DLD1 (cell line): ENCODE data around the gene SPATC1L.

Experiments used
- in situ Hi-C: cut with HindIII; loops from 2 replicates; pipeline ENCODE4 v1.10.0; 2017; ENCODE audit warnings: low sequenced_read_pairs

Gene SPATC1L

GRCh38 chr21:46165098-46165497, 19.2 kb downstream of the SPATC1L start:
- in situ Hi-C loops, result no loop called here

DNA sequence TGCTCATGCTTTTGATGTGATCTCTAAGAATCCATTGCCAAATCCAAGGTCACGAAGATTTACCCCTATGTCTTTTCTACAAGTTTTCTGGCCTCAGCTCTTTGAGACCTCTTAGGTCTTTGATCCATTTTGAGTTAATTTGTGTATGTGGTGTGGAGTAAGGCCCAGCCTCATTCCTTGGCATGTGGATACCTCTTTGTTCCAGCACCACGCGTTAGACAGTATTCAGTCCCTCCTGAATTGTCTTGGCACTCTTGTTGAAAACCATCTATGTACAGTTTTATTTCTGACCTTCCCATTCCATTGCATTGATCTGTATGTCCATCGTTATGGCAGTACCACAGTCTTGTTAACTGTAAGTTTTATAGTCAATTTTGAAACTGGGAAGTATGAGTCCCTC, 20.9 kb downstream of the SPATC1L start:
- in situ Hi-C loops, result no loop called here

DNA sequence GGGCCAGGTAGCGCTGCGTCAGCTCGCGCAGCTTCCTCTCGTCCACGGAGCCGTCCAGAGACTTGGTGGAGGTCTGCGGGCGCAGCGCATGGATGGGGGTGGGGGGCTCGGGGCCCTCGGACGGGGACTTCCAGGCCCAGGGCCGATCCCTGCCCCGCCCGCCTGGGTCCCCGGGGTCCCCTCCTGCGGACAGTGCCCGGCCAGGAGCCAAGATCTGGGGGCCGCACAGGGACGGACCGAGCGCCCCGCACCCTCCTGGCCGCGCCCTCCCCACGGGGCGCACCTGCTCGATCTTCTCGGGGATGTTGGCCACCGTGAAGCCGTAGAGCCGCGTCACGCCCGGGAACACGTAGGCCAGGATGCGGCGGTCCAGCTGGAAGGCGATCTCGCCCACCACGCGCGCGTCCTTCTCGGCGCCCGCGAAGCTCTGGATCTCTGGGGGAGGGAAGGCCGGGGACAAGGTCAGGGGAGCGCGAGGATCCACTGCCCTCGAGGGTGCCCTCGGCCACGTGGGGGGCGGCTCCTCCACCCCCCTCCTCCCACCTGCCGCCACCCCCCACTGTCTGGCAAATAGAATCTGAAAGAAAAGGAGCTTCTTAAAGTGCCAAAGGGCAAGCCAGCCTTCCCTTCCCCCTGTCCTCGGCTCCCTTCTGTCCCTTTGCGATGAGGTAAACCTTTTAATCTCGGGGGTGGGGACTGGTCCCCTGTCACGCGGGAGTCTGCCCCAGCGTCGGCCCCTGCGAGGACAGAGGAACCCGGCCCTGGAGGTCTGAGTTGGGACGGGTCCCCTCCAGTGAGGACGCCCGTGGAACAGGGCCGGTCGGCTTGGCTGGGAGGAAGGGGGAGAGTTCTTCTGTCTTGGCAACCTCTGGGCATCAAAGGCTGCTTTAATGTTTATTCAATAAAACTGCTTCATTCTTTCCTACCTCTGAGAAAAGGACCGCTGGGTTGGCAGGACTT, 22.3 kb downstream of the SPATC1L start:
- in situ Hi-C loops, result no loop called here

- in situ Hi-C loops, result no loop called here
These were observed 23.2 kb downstream of the SPATC1L start for GRCh38 chr21:46160907-46161632.

DNA sequence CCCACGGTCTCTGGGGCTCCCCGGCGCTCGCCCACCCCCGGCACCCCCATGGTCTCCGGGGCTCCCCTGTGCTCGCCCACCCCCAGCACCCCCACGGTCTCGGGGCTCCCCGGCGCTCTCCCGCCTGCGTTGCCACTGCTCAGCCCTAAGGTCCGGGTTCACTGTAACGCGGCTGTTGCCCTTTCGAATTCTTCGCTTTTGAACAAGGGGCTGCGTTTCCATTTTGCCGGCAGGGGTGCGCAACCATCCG, 23.7 kb downstream of the SPATC1L start:
- in situ Hi-C loops, result no loop called here

- in situ Hi-C loops, result no loop called here
These were observed 24.2 kb downstream of the SPATC1L start for GRCh38 chr21:46159841-46160656.

DNA sequence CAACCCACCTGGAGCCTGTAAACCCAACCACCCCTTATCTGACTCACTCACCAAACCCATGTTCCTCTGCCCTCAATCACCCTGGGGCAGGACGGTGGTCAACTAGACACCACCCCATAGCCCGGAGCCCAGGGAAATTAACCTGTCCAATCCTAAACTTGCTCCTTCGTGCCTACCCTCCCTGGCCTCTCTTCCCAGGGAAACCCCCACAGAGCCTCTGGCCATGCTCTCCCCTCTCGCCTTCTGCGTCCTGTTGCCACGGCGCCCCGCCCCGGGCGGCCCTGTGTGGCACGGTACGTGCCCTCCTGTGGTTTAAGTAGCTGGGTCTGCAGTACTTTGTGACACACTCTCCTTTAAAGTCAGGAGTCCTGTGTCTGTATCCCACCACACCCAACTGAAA, 24.9 kb downstream of the SPATC1L start:
- in situ Hi-C loops, result no loop called here

- in situ Hi-C loops, result no loop called here
These were observed 25.5 kb downstream of the SPATC1L start for GRCh38 chr21:46158666-46159300.

DNA sequence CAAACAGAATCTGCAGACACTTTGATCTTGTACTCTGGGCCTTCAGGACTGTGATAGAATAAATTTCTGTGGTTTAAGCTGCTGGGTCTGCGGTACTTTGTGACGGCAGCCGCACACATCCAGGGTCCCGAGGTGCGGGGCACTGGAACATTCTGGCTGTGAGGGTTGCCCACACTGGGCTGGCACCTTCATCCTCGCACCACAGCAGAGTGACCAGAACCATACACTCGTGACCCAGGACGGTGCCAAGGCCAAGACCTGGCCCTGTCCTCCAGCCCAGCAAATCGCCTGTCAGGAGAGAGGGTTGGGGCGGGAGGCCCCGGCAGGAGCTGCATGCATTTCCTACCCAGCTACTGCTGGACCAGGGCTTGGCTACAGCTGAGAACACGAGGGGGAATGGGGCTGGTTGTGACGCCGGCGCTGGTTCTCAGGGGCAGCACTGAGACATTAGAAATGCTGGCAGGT, 26.2 kb downstream of the SPATC1L start:
- in situ Hi-C loops, result no loop called here

- in situ Hi-C loops, result no loop called here
These were observed 26.8 kb downstream of the SPATC1L start for GRCh38 chr21:46157396-46157986.

GRCh38 chr21:46156678-46157077, 27.6 kb downstream of the SPATC1L start:
- in situ Hi-C loops, result no loop called here

DNA sequence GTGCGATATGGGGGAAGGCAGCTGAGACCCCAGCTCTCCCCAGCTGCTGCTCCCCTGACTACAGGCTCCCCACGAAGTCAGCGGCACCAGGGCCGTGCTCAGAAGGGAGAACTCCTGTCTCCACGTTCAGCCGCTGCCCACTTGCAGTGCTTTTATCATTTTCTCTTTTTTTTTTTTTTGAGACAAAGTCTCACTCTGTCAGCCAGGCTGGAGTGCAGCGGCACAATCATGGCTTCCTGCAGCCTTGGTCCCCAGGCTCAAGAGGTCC, 27.9 kb downstream of the SPATC1L start:
- in situ Hi-C loops, result no loop called here

GRCh38 chr21:46155514-46156377, 28.5 kb downstream of the SPATC1L start, which contains the start of gene FTCD:
Gene FTCD (minus strand): TSS chr21:46155579. CDS start chr21:46155523, 56 bp downstream.
- in situ Hi-C loops, result no loop called here

DNA sequence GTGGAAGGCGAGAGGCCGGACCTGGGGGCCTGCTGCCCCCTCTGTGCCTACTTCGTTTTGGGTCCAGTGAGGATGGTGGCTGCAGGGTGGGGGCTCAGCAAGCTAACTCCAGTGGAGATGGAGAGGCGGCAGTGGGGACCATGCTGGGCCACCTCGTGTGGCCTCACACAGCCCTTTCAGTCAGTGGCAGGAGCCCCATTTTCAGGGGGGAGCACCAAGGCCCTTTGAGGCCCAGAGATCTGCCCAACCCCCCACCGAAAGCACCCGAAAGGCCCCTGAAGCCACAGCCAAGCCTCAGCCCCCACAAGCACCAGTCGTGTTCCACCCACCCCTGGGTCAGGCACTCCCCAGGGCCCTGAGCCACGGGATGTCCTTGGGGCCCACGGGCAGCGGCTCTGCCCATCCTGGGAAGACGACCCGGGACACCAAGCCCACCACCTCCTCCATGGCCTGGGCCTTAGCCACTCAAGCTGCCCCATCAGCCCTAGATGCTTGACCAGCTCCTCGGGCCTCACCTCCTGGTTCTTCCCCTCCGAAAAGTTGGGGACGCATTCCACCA, 29.2 kb downstream of the SPATC1L start:
- in situ Hi-C loops, result no loop called here

DNA sequence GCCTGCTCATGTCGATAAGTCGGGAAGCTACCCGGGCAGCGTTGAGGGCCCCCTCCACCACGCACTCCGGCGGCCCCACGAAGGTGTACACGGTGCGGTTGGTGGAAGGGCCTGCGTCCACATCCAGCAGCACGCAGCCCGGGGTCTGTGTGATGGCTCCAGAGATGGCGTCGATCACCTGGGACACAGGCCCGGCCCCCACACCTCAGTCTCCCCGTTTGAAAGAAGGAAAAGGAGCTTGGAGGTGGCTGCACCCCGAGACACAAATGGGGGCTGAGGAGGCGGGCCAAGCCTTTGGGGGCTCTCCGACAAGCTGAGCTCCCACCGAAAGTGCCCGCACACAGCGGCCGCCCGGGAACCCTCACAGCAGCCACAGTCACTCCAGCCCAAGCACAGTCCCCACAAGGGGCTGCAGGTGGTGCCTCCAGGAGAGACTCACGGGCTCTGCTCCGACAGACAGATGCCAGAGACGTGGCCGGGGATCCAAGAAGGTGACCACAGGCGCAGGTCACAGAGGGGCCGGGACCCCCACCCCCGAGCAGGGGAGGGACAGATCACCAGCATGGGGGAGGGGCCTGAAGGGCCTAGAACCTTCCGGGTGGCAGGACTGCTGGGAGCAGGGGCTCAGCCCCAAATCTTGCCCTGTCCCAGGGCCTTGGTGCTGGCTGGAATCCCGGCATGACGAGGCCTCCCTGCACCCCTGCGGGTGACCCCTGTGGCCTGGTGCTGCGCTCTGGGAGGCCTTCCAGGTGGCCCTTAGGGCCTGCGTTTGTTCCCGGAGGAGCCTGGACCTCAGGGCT, 29.9 kb downstream of the SPATC1L start:
- in situ Hi-C loops, result no loop called here

GRCh38 chr21:46153247-46154154, 30.8 kb downstream of the SPATC1L start:
- in situ Hi-C loops, result no loop called here

DNA sequence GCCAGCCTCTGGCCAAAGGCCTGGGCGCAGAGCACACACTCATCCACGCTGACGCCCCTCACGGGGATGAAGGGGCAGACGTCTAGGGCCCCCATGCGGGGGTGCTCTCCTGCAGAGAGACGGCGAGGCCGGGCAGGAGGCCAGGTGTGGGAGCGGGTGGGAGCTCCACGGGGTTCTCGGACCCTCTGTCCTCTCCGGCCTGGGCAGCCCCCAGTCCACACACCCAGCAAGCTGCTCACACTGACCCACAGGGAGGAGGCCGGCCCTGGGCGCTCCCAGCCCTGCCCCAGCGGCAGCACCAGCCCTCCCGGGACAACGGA, 31.4 kb downstream of the SPATC1L start:
- in situ Hi-C loops, result no loop called here
